A673 (cell line): ENCODE data around the gene KIN.

Experiments used
- EZH2 ChIP-seq: fragments of 200-600 bp; sonication (generic); IDR thresholded peaks from 2 replicates; pipeline ENCODE4 v1.6.1; 2017; ENCODE audit warnings: borderline replicate concordance, low read depth, mild to moderate bottlenecking, mixed read lengths, antibody characterized with exemption, low read length; ENCODE audit not compliant: poor library complexity, severe bottlenecking
- TF ChIP-seq, protein P1 (sequence below): fragments of 300-800, 200-600 bp; sonication (generic); conservative IDR thresholded peaks from 2 replicates; pipeline ENCODE4 v1.5.1; 2017; ENCODE audit warnings: low read depth, mild to moderate bottlenecking, antibody characterized with exemption, low read length, moderate library complexity, mixed read lengths

DNA sequence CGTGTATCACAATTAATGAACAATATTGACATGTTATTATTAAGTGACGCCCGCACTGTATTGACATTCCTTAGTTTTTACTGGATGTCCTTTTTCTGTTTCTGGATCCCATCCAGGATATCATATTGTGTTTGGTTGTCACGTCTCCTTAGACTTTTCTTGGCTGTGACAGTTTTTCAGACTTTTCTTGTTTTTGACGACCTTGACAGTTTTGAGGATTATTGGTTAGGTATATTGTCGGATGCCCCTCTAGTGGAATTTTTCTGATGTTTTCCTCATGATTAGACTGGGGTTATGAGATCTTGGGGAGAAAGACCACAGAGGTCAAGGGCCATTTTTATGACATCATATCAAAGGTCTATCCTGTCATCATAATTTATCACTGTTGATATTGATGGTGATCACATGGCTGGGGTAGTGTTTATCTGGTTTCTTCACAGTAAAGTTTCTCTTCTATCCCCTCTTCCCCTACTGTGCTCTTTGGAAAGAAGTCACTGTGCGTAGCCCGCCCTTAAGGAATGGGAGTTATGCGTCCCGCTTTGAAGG, 41.6 kb upstream of the KIN start:
- TF ChIP-seq, protein P1, sequence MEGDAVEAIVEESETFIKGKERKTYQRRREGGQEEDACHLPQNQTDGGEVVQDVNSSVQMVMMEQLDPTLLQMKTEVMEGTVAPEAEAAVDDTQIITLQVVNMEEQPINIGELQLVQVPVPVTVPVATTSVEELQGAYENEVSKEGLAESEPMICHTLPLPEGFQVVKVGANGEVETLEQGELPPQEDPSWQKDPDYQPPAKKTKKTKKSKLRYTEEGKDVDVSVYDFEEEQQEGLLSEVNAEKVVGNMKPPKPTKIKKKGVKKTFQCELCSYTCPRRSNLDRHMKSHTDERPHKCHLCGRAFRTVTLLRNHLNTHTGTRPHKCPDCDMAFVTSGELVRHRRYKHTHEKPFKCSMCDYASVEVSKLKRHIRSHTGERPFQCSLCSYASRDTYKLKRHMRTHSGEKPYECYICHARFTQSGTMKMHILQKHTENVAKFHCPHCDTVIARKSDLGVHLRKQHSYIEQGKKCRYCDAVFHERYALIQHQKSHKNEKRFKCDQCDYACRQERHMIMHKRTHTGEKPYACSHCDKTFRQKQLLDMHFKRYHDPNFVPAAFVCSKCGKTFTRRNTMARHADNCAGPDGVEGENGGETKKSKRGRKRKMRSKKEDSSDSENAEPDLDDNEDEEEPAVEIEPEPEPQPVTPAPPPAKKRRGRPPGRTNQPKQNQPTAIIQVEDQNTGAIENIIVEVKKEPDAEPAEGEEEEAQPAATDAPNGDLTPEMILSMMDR, result no peak
- no peak for TF ChIP-seq EZH2
